ENCODE results near the gene TUBAL3. TPM values are rescaled to one million over a fixed set of nuclear protein-coding genes. Genes with fewer than 3 reads are reported as not detected.

Gene TUBAL3
- total and polyA plus RNA-seq, 2 of the 4 experiments (the other 2 are of a cell fraction), result not detected

DNA sequence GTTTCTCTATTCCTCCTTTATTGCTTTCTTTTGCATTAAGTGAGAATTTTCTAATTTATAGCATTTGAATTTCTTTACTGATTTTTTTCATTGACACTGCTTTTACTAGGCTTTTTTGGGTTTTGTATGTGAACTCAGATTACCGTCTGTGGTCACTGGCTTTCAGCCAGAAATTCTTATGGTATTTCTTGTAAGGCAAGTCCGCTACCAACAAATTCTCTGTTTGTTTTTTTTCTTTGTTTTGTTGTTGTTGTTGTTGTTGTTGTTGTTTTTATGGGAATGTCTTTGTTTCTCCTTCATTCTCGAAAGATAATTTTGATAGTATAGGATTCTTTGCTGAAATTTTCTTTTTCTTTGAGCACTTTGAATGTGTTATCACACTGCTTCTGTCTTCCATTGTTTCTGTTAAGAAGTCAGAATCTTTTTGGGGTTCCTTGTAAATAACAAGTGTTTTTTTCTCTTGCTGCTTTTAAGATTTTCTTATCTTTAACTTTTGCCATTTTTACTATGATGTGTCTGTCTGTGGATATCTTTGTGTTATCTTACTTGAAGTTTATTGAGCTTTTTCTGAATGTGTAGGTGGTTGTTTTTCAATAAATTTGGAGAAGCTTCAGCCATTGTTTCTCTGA lies 15.0 kb upstream of the TUBAL3 start:
- Histone ChIP-seq H3K4ac (ENCODE audit: low read depth, low read length) (no peak overlapping the region), H3K9ac (ENCODE audit: low read depth, low read length) (no peak overlapping the region), H3K27me3 (ENCODE audit: control insufficient read depth, insufficient read depth, low read length) (no peaks in the 10 kb centered on the region), H3K36me3 (ENCODE audit: control insufficient read depth, insufficient read depth, low read length) (no peaks in the 10 kb centered on the region), H2BK120ac (ENCODE audit: low read depth, low read length) (no peak overlapping the region), H3K23ac (ENCODE audit: low read depth, low read length) (no peak overlapping the region), H3K4me1 (ENCODE audit: control insufficient read depth, insufficient read depth, low read length) (no peaks in the 10 kb centered on the region), H4K5ac (ENCODE audit: low read depth, low read length) (no peak overlapping the region), H4K91ac (ENCODE audit: insufficient read depth, low read depth, low read length) (no peak overlapping the region), H3K18ac (ENCODE audit: low read depth, low read length) (no peak overlapping the region), H3K79me1 (ENCODE audit: low read depth in 1 of 2, low read length in 2 of 2) (peaks cover 20 to 21% of the 10 kb centered on the region in 2 experiments; a peak in 3 of 4 replicates), H2BK20ac (ENCODE audit: low read depth, low read length) (no peak overlapping the region), H3K9me3 (ENCODE audit: control insufficient read depth, insufficient read depth, low read length) (no peaks in the 10 kb centered on the region), H3K4me3 (ENCODE audit: insufficient read depth, low read depth, low read length) (no peak overlapping the region), H3K14ac (replicated peaks; ENCODE audit: low read depth, low read length) (no peak overlapping the region), H4K8ac (ENCODE audit: low read depth in 2 of 2, low read length in 2 of 2) (no peak overlapping the region), H3K56ac (ENCODE audit: extremely low read depth, insufficient read depth, low read length) (no peak overlapping the region), H2AK5ac (ENCODE audit: low read depth, low read length) (no peak overlapping the region), H2AK9ac (replicated peaks; ENCODE audit: low read depth, low read length, poor library complexity) (no peak overlapping the region), H2BK5ac (ENCODE audit: low read depth, low read length, poor library complexity, severe bottlenecking) (no peak overlapping the region), H2BK15ac (ENCODE audit: low read depth, low read length) (no peak overlapping the region), H4K20me1 (ENCODE audit: insufficient read depth, low read length) (no peaks in the 10 kb centered on the region), H3K4me2 (ENCODE audit: low read depth, low read length) (no peak overlapping the region), H3K27ac (ENCODE audit: insufficient read depth, low read length) (no peak overlapping the region), H2AFZ (replicated peaks; ENCODE audit: low read length, poor library complexity) (no peak overlapping the region), H3K9me1 (ENCODE audit: insufficient read depth, low read length) (no peaks in the 10 kb centered on the region)
- POLR2A ChIA-PET (ENCODE audit: unreplicated experiment), result no interaction called here
- dilution Hi-C loops (cut with HindIII; ENCODE audit: low sequenced_read_pairs, unreplicated experiment), result no loop called here
- CTCF ChIA-PET, result no interaction called here
- ATAC-seq (ENCODE audit: low read depth), result no peak
- intact Hi-C loops (cut with micrococcal nuclease), result no loop called here
- in situ Hi-C loops (cut with MboI; ENCODE audit: low sequenced_read_pairs), result no loop called here
- BruUV-seq (replicated peaks), result no TSS peak
- WGBS, 2 experiments (ENCODE audit: extremely low coverage in 2 of 2, insufficient read length in 1 of 2), result 100% methylated on average over 1 of the region's 3 CpGs; no CpG with 5 or more reads in 1 of the 2 experiments
- TF ChIP-seq CEBPB (IDR thresholded peaks at IDR 0.05; ENCODE audit: low read depth, low read length) (no peak), FOS (IDR thresholded peaks at IDR 0.05; ENCODE audit: low read depth, low read length) (no peak), SMC3 (IDR thresholded peaks at IDR 0.05; ENCODE audit: low read depth, low read length) (no peak), RCOR1 (IDR thresholded peaks at IDR 0.05; ENCODE audit: insufficient replicate concordance, low read length) (no peak)
- TF ChIP-seq, protein P1, sequence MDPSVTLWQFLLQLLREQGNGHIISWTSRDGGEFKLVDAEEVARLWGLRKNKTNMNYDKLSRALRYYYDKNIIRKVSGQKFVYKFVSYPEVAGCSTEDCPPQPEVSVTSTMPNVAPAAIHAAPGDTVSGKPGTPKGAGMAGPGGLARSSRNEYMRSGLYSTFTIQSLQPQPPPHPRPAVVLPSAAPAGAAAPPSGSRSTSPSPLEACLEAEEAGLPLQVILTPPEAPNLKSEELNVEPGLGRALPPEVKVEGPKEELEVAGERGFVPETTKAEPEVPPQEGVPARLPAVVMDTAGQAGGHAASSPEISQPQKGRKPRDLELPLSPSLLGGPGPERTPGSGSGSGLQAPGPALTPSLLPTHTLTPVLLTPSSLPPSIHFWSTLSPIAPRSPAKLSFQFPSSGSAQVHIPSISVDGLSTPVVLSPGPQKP (IDR thresholded peaks at IDR 0.05; ENCODE audit: borderline replicate concordance, low read depth, low read length), result no peak
- no peak for DNase-seq
